ENCODE measurements around the gene CUL5.
"Not testable (repeated sequence)": the region's sequence is repeated elsewhere in the genome, so short reads cannot be mapped to it uniquely, and the experiment has no call there.

The CUL5 gene

GRCh38 chr11:108028822-108029441, 20.2 kb downstream of the CUL5 start:
- H3K4me1 ChIP-seq (ENCODE audit: control insufficient read depth, insufficient read depth, low read length) = not testable (repeated sequence)

GRCh38 chr11:108031604-108032003, 22.9 kb downstream of the CUL5 start:
- H3K4me1 ChIP-seq (ENCODE audit: control insufficient read depth, insufficient read depth, low read length); H3K9ac ChIP-seq (ENCODE audit: low read depth, low read length); H3K9me3 ChIP-seq (ENCODE audit: control insufficient read depth, insufficient read depth, low read length); H3K36me3 ChIP-seq (ENCODE audit: control insufficient read depth, insufficient read depth, low read length); H3K27me3 ChIP-seq (ENCODE audit: control insufficient read depth, insufficient read depth, low read length); H3K4me3 ChIP-seq (ENCODE audit: low read depth, low read length): not testable (repeated sequence)

More at GRCh38 chr11:108028822-108029441, 20.2 kb downstream of the CUL5 start:
- not testable (repeated sequence) for H3K36me3 ChIP-seq (ENCODE audit: control insufficient read depth, insufficient read depth, low read length); H3K4me3 ChIP-seq (ENCODE audit: low read depth, low read length); H3K9ac ChIP-seq (ENCODE audit: low read depth, low read length); H3K27me3 ChIP-seq (ENCODE audit: control insufficient read depth, insufficient read depth, low read length); H3K9me3 ChIP-seq (ENCODE audit: control insufficient read depth, insufficient read depth, low read length)

- Histone ChIP-seq H3K9ac (ENCODE audit: low read depth, low read length) (no peak overlapping the region), H3K9me3 (ENCODE audit: control insufficient read depth, insufficient read depth, low read length) (no peaks in the 10 kb centered on the region), H3K27me3 (ENCODE audit: control insufficient read depth, insufficient read depth, low read length) (no peaks in the 10 kb centered on the region), H3K4me3 (ENCODE audit: low read depth, low read length) (no peak overlapping the region), H3K4me1 (ENCODE audit: control insufficient read depth, insufficient read depth, low read length) (no peaks in the 10 kb centered on the region), H3K36me3 (ENCODE audit: control insufficient read depth, insufficient read depth, low read length) (peaks cover 4% of the 10 kb centered on the region)
These were observed 24.1 kb downstream of the CUL5 start for GRCh38 chr11:108032800-108033199.

DNA sequence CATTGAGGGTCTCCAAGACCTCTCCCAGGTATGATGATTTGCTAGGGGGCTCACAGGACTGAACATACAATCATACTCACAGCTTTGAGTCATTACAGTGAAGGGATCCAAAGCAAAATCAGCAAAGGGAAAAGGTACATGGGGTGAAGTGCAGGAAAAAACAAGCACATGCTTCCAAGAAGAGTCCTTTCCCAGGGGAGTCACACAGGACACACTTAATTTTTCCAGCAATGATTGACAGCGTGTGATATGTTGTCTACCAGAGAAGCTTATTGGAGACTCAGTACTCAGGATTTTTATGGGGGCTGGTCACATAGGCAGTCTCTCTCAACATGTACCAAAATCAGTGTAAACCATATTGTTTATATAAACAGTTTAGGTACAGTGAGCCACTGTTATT, 25.3 kb downstream of the CUL5 start:
- Histone ChIP-seq H3K4me1 (ENCODE audit: control insufficient read depth, insufficient read depth, low read length) (no peaks in the 10 kb centered on the region), H3K27me3 (ENCODE audit: control insufficient read depth, insufficient read depth, low read length) (no peaks in the 10 kb centered on the region), H3K9ac (ENCODE audit: low read depth, low read length) (no peak overlapping the region), H3K9me3 (ENCODE audit: control insufficient read depth, insufficient read depth, low read length) (no peaks in the 10 kb centered on the region), H3K36me3 (ENCODE audit: control insufficient read depth, insufficient read depth, low read length) (peaks cover 4% of the 10 kb centered on the region), H3K4me3 (ENCODE audit: low read depth, low read length) (no peak overlapping the region)

DNA sequence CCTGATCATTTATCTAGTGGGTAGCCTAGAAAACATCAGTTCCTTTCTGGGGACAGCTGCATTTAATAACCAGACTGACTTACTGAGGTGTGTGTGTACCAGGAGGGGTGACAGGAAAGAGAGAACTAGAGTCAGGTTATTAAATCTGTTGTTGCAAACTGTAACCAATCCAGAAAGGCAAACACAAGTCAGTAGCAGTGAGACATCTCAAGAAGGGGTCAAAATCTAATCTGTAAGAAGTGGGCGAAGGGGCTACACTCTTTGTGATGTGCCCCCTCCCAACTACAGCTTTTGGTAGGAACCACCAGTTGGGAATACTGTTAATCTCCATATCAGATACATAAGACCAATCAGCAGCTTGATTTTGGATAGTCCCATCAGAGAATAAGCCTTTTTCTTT, 26.3 kb downstream of the CUL5 start:
- Histone ChIP-seq H3K4me3 (ENCODE audit: low read depth, low read length) (no peak overlapping the region), H3K9ac (ENCODE audit: low read depth, low read length) (no peak overlapping the region), H3K4me1 (ENCODE audit: control insufficient read depth, insufficient read depth, low read length) (no peaks in the 10 kb centered on the region), H3K27me3 (ENCODE audit: control insufficient read depth, insufficient read depth, low read length) (no peaks in the 10 kb centered on the region), H3K9me3 (ENCODE audit: control insufficient read depth, insufficient read depth, low read length) (no peaks in the 10 kb centered on the region), H3K36me3 (ENCODE audit: control insufficient read depth, insufficient read depth, low read length) (peaks cover 4% of the 10 kb centered on the region)

GRCh38 chr11:108035690-108036089, 27.0 kb downstream of the CUL5 start:
- Histone ChIP-seq H3K27me3 (ENCODE audit: control insufficient read depth, insufficient read depth, low read length) (no peaks in the 10 kb centered on the region), H3K9me3 (ENCODE audit: control insufficient read depth, insufficient read depth, low read length) (no peaks in the 10 kb centered on the region), H3K9ac (ENCODE audit: low read depth, low read length) (no peak overlapping the region), H3K4me3 (ENCODE audit: low read depth, low read length) (no peak overlapping the region), H3K4me1 (ENCODE audit: control insufficient read depth, insufficient read depth, low read length) (no peaks in the 10 kb centered on the region), H3K36me3 (ENCODE audit: control insufficient read depth, insufficient read depth, low read length) (peaks cover 4% of the 10 kb centered on the region)

DNA sequence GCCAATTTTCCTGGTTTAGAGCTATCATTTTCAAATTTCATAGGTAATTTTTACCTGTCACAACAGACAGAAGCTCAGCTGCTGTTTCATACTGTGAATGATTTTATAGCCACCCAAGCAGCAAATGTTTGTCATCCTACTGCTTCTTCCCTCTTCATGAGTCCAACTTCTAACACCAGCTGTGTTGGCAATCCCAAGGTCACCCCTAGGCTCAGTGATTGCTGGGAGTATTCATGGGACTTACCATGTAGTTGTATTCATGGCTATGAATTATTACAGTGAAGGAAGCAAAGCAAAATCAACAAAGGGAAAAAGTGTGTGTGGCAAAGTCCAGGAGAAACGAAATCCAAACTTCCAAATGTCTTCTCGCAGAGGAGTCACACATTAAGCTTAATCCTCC, 28.5 kb downstream of the CUL5 start:
- no peak overlapping the region for H3K9ac ChIP-seq (ENCODE audit: low read depth, low read length)
- peaks cover 4% of the 10 kb centered on the region for H3K36me3 ChIP-seq (ENCODE audit: control insufficient read depth, insufficient read depth, low read length)
- no peak overlapping the region for H3K4me3 ChIP-seq (ENCODE audit: low read depth, low read length)

DNA sequence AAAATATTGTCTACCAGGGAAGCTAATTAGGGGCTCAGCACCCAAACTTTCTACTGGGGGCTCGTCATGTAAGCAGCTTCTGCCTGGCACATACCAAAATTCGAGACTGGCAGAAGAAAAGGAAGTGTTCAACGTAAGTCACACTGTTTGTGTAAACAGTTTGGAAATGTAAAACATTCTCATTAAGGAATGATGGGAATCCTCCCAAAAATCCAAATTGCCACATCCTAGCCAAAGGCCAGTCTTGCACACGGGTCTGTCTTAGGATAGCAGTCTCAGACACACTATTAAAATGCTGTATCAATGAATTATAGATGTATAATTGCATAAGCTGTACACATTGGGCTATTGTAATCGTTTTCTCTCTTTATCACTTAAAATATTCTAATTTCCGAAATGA, 28.9 kb downstream of the CUL5 start:
- Histone ChIP-seq H3K27me3 (ENCODE audit: control insufficient read depth, insufficient read depth, low read length) (no peaks in the 10 kb centered on the region), H3K9me3 (ENCODE audit: control insufficient read depth, insufficient read depth, low read length) (no peaks in the 10 kb centered on the region), H3K4me3 (ENCODE audit: low read depth, low read length) (no peak overlapping the region), H3K36me3 (ENCODE audit: control insufficient read depth, insufficient read depth, low read length) (peaks cover 4% of the 10 kb centered on the region), H3K4me1 (ENCODE audit: control insufficient read depth, insufficient read depth, low read length) (no peaks in the 10 kb centered on the region), H3K9ac (ENCODE audit: low read depth, low read length) (no peak overlapping the region)

More for the DNA sequence above, 28.5 kb downstream of the CUL5 start:
- no peaks in the 10 kb centered on the region for H3K9me3 ChIP-seq (ENCODE audit: control insufficient read depth, insufficient read depth, low read length)
- no peaks in the 10 kb centered on the region for H3K4me1 ChIP-seq (ENCODE audit: control insufficient read depth, insufficient read depth, low read length)
- no peaks in the 10 kb centered on the region for H3K27me3 ChIP-seq (ENCODE audit: control insufficient read depth, insufficient read depth, low read length)

GRCh38 chr11:108048269-108048668, 39.6 kb downstream of the CUL5 start:
- H3K9ac ChIP-seq (ENCODE audit: low read depth, low read length) = no peak overlapping the region
- no peaks in the 10 kb centered on the region for H3K9me3 ChIP-seq (ENCODE audit: control insufficient read depth, insufficient read depth, low read length)
- no peaks in the 10 kb centered on the region for H3K36me3 ChIP-seq (ENCODE audit: control insufficient read depth, insufficient read depth, low read length)
- H3K27me3 ChIP-seq (ENCODE audit: control insufficient read depth, insufficient read depth, low read length) = no peaks in the 10 kb centered on the region
- no peak overlapping the region for H3K4me3 ChIP-seq (ENCODE audit: low read depth, low read length)
- H3K4me1 ChIP-seq (ENCODE audit: control insufficient read depth, insufficient read depth, low read length) = no peaks in the 10 kb centered on the region

DNA sequence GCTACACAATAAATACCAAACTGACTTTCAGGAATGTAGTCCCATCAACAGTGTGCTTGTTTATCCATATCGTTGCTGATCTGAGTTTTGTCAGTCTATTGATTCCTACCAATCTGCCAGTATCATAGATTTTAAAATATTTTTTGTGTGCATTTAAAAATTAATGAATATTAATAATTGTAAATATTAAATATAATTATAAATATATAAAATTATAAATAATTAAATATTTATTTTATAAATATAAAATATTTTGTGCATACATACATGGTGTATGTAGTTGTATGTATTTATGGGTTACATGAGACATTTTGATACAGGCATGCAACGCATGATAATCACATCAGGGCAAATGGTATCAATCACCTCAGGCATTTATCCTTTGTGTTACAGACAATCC, 53.6 kb downstream of the CUL5 start:
- H3K9me3 ChIP-seq (ENCODE audit: control insufficient read depth, insufficient read depth, low read length) = no peaks in the 10 kb centered on the region
- no peaks in the 10 kb centered on the region for H3K27me3 ChIP-seq (ENCODE audit: control insufficient read depth, insufficient read depth, low read length)
- no peaks in the 10 kb centered on the region for H3K4me1 ChIP-seq (ENCODE audit: control insufficient read depth, insufficient read depth, low read length)
- H3K36me3 ChIP-seq (ENCODE audit: control insufficient read depth, insufficient read depth, low read length) = no peaks in the 10 kb centered on the region
- no peak overlapping the region for H3K4me3 ChIP-seq (ENCODE audit: low read depth, low read length)
- H3K9ac ChIP-seq (ENCODE audit: low read depth, low read length) = no peak overlapping the region

GRCh38 chr11:108063410-108063809, 54.7 kb downstream of the CUL5 start:
- Histone ChIP-seq H3K36me3 (ENCODE audit: control insufficient read depth, insufficient read depth, low read length) (no peaks in the 10 kb centered on the region), H3K9me3 (ENCODE audit: control insufficient read depth, insufficient read depth, low read length) (no peaks in the 10 kb centered on the region)

GRCh38 chr11:108069947-108070346, 61.2 kb downstream of the CUL5 start:
- Histone ChIP-seq H3K9me3 (ENCODE audit: control insufficient read depth, insufficient read depth, low read length) (no peaks in the 10 kb centered on the region), H3K4me1 (ENCODE audit: control insufficient read depth, insufficient read depth, low read length) (no peaks in the 10 kb centered on the region), H3K9ac (ENCODE audit: low read depth, low read length) (no peak overlapping the region), H3K27me3 (ENCODE audit: control insufficient read depth, insufficient read depth, low read length) (no peaks in the 10 kb centered on the region), H3K4me3 (ENCODE audit: low read depth, low read length) (no peak overlapping the region), H3K36me3 (ENCODE audit: control insufficient read depth, insufficient read depth, low read length) (no peaks in the 10 kb centered on the region)

More at GRCh38 chr11:108063410-108063809, 54.7 kb downstream of the CUL5 start:
- no peak overlapping the region for H3K4me3 ChIP-seq (ENCODE audit: low read depth, low read length)
- H3K4me1 ChIP-seq (ENCODE audit: control insufficient read depth, insufficient read depth, low read length) = no peaks in the 10 kb centered on the region
- no peak overlapping the region for H3K9ac ChIP-seq (ENCODE audit: low read depth, low read length)
- no peaks in the 10 kb centered on the region for H3K27me3 ChIP-seq (ENCODE audit: control insufficient read depth, insufficient read depth, low read length)
